Activated naive CD8-positive, alpha-beta T cell treated with anti-CD3 and anti-CD28 coated beads, Interleukin-2, amount 10 ng/mL, durations not matched to agents 7 days and 5 days (primary cell): ENCODE results near the gene KRTAP9-9. TPM values are rescaled to one million over a fixed set of nuclear protein-coding genes. Genes with fewer than 3 reads are reported as not detected.

Experiments
- ATAC-seq: fragments of 150-1000 bp; cut with Tn5 transposase; one replicate; pipeline ENCODE4 v1.10.0; 2021; ENCODE audit warnings: low read depth, moderate library complexity
- POLR2A ChIA-PET: fragments of 350-600 bp; sonication (Branson Sonifier 250); formaldehyde crosslinking; loops from one replicate; lab custom pipeline; 2021; ENCODE audit warnings: antibody characterized with exemption; lab: Charles Lee
- DNase-seq: peaks from one replicate; pipeline ENCODE4 v3.0.0; 2021
- H3K27ac Mint-ChIP-seq: one replicate; pipeline ENCODE4 v1.8.0; 2022; ENCODE audit warnings: mild to moderate bottlenecking, mixed read lengths
- H3K27me3 Mint-ChIP-seq: one replicate; pipeline ENCODE4 v1.8.0; 2022; ENCODE audit warnings: mild to moderate bottlenecking, moderate library complexity, mixed read lengths
- H3K36me3 Mint-ChIP-seq: one replicate; pipeline ENCODE4 v1.8.0; 2021; ENCODE audit warnings: mild to moderate bottlenecking, mixed read lengths
- H3K4me1 Mint-ChIP-seq: one replicate; pipeline ENCODE4 v1.8.0; 2021; ENCODE audit warnings: mixed read lengths
- H3K4me3 Mint-ChIP-seq: one replicate; pipeline ENCODE4 v1.8.0; 2022; ENCODE audit warnings: mild to moderate bottlenecking, moderate library complexity, mixed read lengths
- H3K9me3 Mint-ChIP-seq: one replicate; pipeline ENCODE4 v1.8.0; 2021; ENCODE audit warnings: mixed read lengths
- total RNA-seq, 2 experiments: library from RNA; stranded (reverse); gene quantifications; one replicate each; pipeline ENCODE4 v1.2.3, GENCODE V29; 2021

Gene KRTAP9-9
- total RNA-seq, 2 experiments from 2014 or later = not detected

DNA sequence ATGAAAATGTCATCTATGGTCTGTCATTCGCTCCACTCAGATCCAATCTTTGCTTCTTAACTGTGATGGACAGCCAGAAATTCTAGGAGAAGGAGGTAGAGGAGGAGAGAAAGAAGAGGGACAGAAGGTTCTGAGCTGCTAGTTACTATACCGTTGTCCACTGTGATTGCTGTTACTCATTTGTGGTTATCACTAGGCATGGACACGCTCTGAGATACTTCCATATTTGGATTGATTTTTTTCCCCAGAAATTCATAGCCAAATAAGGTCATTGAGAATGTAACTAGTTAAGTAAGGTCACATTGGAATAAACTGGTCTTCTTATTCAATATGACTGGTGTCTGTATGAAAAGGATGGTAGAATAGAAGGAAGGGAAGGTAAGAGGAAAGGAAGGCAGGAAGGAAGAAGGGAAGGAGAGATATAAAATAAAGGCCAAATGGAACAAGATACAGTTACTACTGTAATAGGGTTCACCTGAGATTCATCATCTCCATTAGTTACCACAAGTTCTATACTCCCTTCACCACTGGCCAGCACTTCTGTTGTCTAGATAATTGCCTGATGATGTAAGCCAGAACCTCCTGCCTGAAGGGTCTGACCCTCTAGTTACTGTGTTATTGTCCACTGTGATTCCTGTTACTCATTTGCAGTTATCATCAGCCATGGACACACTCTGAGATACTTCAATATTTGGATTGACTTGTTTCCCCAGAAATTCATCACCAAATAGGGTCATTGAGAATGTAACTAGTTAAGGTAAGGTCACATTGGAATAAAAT lies 23.2 kb downstream of the KRTAP9-9 start:
- no peaks in the 10 kb centered on the region for H3K4me1 Mint-ChIP-seq
- POLR2A ChIA-PET = no interaction called here
- peaks cover 4% of the 10 kb centered on the region for H3K9me3 Mint-ChIP-seq
- H3K36me3 Mint-ChIP-seq = no peaks in the 10 kb centered on the region
- no peak overlapping the region for H3K4me3 Mint-ChIP-seq
- no peak overlapping the region for H3K27ac Mint-ChIP-seq
- ATAC-seq (no peak), DNase-seq (no peak)
- peaks cover 13% of the 10 kb centered on the region for H3K27me3 Mint-ChIP-seq

DNA sequence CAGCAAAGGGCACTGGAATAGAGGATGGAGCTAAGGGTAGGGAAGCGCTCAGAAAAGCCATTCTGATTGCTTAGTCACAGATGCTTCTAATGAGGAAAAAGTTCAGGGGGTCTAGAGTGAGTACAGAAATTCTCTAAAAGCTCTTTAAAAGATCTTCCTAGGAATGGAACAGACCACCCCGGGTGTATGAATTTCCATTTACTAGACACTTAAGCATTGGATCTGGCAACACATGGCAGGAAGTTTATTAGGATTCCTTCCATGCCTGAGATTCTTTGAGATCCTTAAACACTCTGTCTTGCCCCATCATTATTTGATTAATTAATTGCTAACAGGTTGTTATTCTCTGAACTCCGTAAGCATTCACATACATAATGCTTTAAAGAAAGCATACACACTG lies 28.9 kb downstream of the KRTAP9-9 start:
- Mint-ChIP-seq H3K9me3 (peaks cover 4% of the 10 kb centered on the region), H3K4me1 (peaks cover 2% of the 10 kb centered on the region), H3K36me3 (no peaks in the 10 kb centered on the region), H3K27ac (no peak overlapping the region), H3K4me3 (no peak overlapping the region), H3K27me3 (peaks cover 4% of the 10 kb centered on the region)
- ATAC-seq (no peak), DNase-seq (no peak)
- POLR2A ChIA-PET = no interaction called here

DNA sequence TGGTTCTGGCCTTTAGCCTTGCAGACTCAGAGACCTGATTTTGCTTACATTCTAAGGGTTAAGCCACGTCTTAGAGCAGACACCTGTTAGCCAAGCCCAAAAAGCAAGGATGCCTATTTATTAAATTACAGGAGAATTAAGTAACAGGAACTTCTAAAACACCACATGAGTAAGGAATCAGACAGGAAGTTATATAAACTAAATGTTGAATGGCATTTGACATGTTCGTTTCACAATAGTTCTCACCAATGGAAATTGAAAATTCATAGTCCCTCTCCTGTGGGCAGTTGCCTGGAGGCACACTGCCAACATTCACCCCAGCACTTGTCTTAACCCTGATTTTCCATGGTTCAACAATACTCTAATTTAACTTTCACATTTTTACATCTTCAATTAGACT lies 29.4 kb downstream of the KRTAP9-9 start:
- ATAC-seq (no peak), DNase-seq (no peak)
- Mint-ChIP-seq H3K36me3 (no peaks in the 10 kb centered on the region), H3K27me3 (peaks cover 4% of the 10 kb centered on the region), H3K9me3 (peaks cover 4% of the 10 kb centered on the region), H3K4me1 (peaks cover 2% of the 10 kb centered on the region), H3K4me3 (no peak overlapping the region), H3K27ac (no peak overlapping the region)
- POLR2A ChIA-PET = no interaction called here

DNA sequence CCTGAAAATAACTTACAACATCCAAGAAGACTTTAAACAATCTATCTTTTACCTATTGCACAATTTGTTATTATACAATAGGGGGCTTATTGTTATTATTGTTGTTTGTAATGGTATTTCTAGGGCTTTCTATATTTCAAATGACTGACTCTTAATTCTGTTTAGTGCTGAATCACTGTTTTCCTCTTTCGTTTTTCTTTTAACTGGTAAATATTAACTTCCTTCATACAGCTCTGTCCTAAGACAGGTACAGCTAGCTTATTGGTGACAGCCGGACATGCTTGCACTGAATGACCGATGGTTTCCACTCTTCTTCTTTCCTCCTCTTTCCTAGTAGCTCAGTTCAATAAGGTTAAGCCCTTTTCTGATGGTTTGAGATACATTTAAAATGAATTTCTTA lies 31.9 kb downstream of the KRTAP9-9 start:
- Mint-ChIP-seq H3K36me3 (no peaks in the 10 kb centered on the region), H3K27ac (no peak overlapping the region), H3K9me3 (no peaks in the 10 kb centered on the region), H3K4me1 (peaks cover 2% of the 10 kb centered on the region), H3K27me3 (peaks cover 4% of the 10 kb centered on the region), H3K4me3 (no peak overlapping the region)
- POLR2A ChIA-PET = no interaction called here
- ATAC-seq = no peak
- DNase-seq = no peak

DNA sequence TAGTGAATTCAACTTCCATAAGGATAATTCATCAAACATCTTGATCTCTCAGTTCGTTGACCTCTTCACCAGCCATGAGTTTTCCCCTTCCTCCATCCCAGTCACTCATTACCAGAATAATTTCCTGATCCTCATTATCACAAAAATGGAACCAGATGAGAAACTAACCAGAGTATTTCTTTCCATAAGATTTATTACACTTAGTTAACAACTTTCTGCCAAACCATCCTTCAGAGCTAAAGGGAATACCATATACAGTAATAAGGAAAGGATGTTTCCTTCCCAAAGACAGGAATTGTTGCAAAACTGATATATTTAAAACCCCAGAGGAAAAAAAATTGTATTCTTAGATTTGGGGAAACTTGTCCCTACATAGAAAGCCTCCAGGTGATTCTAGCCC lies 38.8 kb downstream of the KRTAP9-9 start:
- H3K4me1 Mint-ChIP-seq = no peaks in the 10 kb centered on the region
- POLR2A ChIA-PET = no interaction called here
- H3K9me3 Mint-ChIP-seq = no peaks in the 10 kb centered on the region
- no peaks in the 10 kb centered on the region for H3K36me3 Mint-ChIP-seq
- no peak for ATAC-seq
- no peak for DNase-seq
- H3K27me3 Mint-ChIP-seq = peaks cover 4% of the 10 kb centered on the region
- no peak overlapping the region for H3K27ac Mint-ChIP-seq
- no peak overlapping the region for H3K4me3 Mint-ChIP-seq

DNA sequence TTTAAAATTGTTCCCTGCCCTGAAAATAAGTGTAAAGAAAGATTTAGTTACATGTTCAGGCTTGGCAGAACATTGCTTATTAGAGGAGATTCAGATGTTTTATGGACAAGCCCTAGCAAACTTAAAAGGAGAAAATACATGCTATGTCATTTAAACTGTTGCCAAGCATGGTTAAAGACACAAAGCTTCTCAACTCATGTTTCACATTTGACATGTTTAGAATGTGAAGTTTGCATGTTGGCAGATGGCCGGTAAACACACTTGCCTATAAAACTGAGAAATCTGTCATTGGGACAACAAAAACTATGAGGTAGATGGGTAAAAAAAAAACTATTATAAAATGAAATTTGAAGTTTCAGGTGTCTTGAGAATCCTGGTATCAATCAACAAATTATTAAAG lies 41.7 kb downstream of the KRTAP9-9 start:
- Mint-ChIP-seq H3K27ac (no peak overlapping the region), H3K9me3 (peaks cover 4% of the 10 kb centered on the region), H3K4me3 (no peak overlapping the region), H3K27me3 (no peaks in the 10 kb centered on the region), H3K4me1 (peaks cover 6% of the 10 kb centered on the region), H3K36me3 (no peaks in the 10 kb centered on the region)
- no peak for ATAC-seq
- POLR2A ChIA-PET = no interaction called here
- no peak for DNase-seq

DNA sequence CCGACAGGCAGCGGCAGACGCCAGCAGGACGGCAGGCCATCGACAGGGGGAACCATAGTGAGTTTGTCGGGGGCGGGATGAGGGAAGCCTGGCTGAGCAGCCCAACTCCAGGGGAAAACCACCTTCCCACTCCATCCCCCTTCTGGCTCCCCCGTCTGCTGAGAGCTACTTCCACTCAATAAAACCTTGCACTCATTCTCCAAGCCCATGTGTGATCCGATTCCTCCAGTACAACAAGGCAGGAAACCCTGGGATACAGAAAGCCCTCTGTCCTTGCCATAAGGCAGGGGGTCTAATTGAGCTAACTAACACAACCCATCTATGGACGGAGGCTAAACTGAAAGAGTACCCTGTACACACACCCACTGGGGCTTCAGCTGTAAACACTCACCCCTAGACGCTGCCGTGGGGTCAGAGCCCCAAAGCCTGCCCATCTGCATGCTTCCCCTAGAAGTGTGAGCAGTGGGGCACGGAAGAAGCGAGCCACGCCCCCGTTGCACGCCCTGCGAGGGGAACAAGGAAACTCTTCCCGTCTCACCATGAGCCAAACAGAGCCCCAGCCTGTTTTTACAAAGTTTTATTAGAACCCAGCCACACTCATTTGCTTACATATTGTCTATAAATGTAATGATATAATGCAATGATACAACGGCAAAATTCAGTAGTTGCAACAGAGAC lies 43.4 kb downstream of the KRTAP9-9 start:
- Mint-ChIP-seq H3K4me1 (peaks cover 6% of the 10 kb centered on the region), H3K36me3 (no peaks in the 10 kb centered on the region), H3K27me3 (no peaks in the 10 kb centered on the region), H3K4me3 (no peak overlapping the region), H3K27ac (no peak overlapping the region), H3K9me3 (peaks cover 4% of the 10 kb centered on the region)
- POLR2A ChIA-PET = no interaction called here
- DNase-seq (no peak), ATAC-seq (no peak)

DNA sequence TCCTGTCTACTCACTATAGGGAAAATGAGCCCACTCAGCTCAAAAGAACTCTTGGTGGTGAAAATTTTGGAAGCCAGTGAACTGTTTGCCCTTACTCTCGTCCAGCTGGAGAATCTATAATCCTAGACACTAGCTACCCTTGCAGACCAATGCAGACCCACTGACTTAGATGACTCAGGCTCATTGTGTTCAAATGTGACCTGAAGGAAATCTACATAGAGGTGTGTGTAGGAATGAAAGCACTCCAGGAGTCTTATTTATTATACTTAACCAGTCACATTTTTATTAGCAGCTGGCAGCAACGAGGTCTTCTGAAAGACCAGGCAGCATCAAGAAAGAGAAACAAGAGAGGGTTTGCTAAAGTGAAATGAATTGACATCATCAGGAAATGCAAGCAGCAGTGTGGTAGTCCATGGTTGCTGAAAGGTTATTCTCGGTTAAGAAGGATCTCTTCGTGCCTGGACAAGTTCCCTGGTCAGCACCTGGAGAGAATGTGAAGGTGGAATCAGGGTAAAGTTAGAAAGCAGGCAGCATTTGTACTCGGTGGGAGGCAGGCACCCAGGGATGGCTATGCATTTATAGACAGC lies 46.1 kb downstream of the KRTAP9-9 start:
- H3K27ac Mint-ChIP-seq = no peak overlapping the region
- peaks cover 4% of the 10 kb centered on the region for H3K9me3 Mint-ChIP-seq
- peaks cover 6% of the 10 kb centered on the region for H3K4me1 Mint-ChIP-seq
- DNase-seq (no peak), ATAC-seq (no peak)
- H3K36me3 Mint-ChIP-seq = no peaks in the 10 kb centered on the region
- POLR2A ChIA-PET = no interaction called here
- no peaks in the 10 kb centered on the region for H3K27me3 Mint-ChIP-seq
- H3K4me3 Mint-ChIP-seq = no peak overlapping the region

DNA sequence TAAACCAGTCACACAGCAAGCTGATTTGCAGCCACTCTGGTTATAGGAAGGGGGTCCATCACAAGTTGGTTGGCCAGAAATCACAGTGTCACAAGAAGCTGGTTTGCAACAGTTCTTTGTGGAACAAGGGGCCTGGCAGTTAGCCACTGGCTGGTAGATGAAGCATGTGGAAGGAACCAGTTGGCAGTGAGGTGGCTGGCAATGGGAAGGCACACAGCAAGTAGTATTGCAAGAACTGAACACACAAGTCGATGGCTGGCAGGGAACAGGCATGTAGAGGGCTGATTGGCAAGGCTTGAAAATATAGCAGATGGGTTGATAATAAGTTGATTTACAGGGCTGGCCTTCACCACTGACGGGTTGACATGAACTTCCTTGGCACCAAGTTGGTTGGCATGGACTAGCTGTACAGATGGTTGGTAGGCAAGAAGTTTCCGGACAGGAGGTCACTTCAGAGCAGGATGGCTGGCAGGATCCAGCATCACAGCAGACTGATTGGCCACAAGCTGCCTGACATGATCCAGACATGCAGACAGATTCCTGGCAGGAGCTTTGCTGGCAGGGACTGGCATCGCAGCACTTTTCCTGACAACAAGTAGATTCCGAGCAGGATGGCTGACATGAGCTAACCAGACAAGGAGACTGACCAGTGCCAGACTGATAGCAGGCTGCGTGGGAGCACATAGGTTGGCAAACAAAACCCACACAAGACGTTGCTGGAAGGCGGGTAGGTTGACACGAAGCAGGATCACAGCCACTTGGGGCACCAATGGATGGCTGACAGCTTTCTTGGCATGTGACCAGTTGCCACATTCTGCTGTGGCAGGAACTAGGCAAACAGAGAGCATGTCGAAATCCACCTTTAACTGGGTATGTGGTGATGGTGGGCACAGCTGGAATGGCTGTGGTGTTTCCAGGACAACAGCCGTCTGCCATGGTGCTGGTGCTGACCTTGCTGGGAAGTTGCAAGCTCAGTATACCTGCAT lies 47.0 kb downstream of the KRTAP9-9 start, which contains the start of gene KRTAP29-1:
Gene KRTAP29-1 (minus strand): TSS at position 936 of the 986 bp plus-strand sequence. CDS start 0 bp downstream, at position 936.
- Mint-ChIP-seq H3K4me1 (peaks cover 6% of the 10 kb centered on the region), H3K4me3 (no peak within 1 kb of the TSS), H3K36me3 (no peaks in the 10 kb centered on the region), H3K27ac (no peak within 1 kb of the TSS), H3K9me3 (peaks cover 4% of the 10 kb centered on the region), H3K27me3 (no peaks in the 10 kb centered on the region)
- POLR2A ChIA-PET = no interaction called here
- ATAC-seq = no peak
- no peak for DNase-seq

DNA sequence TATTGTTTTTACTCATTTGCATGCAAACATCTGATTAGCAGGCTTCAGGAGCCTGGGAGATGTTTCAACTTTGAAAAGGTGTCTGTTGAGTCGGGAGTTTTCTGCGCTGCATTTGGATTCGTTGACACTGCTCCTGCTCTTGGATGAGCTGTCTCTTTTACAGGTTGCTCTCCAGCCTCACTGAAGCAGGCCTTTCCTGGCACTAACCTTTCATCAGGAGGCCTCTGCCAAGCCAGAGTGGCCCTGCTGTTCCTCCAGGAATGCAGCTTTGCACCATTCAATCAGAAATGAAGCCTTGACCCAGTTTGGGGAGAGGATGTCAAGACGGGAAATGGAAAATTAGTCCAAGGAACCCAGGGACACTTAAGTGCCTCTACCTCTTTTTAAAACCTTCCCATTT lies 47.8 kb downstream of the KRTAP9-9 start:
- no peaks in the 10 kb centered on the region for H3K27me3 Mint-ChIP-seq
- H3K4me1 Mint-ChIP-seq = peaks cover 10% of the 10 kb centered on the region
- H3K9me3 Mint-ChIP-seq = peaks cover 4% of the 10 kb centered on the region
- no peak for ATAC-seq
- no peaks in the 10 kb centered on the region for H3K36me3 Mint-ChIP-seq
- DNase-seq = no peak
- POLR2A ChIA-PET = no interaction called here
- H3K4me3 Mint-ChIP-seq = no peak overlapping the region
- H3K27ac Mint-ChIP-seq = no peak overlapping the region

DNA sequence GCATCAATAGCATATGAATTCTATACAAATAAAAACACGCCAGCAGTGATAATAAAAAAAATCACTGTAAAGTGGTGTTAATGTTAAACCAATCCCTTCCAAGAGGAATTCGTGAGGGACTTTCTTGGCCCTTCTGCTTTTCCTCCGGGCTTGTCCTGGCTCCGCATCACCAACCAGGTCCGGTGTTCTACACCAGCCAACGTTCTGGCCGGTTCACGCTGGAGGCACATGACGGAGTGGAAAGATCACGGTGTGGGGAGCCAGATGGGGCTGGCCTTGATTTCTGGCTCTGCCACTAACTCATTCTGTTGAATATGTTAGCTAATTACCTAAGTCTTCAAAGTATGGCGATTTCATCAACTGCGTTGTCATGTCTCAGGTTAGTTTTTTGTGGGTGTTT lies 48.9 kb downstream of the KRTAP9-9 start:
- H3K27me3 Mint-ChIP-seq = no peaks in the 10 kb centered on the region
- H3K27ac Mint-ChIP-seq = no peak overlapping the region
- peaks cover 21% of the 10 kb centered on the region for H3K4me1 Mint-ChIP-seq
- no peaks in the 10 kb centered on the region for H3K36me3 Mint-ChIP-seq
- DNase-seq (no peak), ATAC-seq (no peak)
- POLR2A ChIA-PET = no interaction called here
- no peak overlapping the region for H3K4me3 Mint-ChIP-seq
- peaks cover 4% of the 10 kb centered on the region for H3K9me3 Mint-ChIP-seq
